Activated CD4-positive, CD25-positive, alpha-beta regulatory T cell (primary cell): ENCODE results near the gene PIGR.

Experiments
- DNase-seq, 4 experiments: peaks; one replicate each; lab custom pipeline; 2025; lab: John Stamatoyannopoulos, UW

The PIGR gene

GRCh38 chr1:206890125-206891060 is 55.9 kb downstream of the PIGR start:
- DNase-seq = no peak

- no peak for DNase-seq
These were observed 58.6 kb downstream of the PIGR start for GRCh38 chr1:206887701-206888100.

GRCh38 chr1:206886831-206887230 is 59.4 kb downstream of the PIGR start:
- DNase-seq = no peak

DNA sequence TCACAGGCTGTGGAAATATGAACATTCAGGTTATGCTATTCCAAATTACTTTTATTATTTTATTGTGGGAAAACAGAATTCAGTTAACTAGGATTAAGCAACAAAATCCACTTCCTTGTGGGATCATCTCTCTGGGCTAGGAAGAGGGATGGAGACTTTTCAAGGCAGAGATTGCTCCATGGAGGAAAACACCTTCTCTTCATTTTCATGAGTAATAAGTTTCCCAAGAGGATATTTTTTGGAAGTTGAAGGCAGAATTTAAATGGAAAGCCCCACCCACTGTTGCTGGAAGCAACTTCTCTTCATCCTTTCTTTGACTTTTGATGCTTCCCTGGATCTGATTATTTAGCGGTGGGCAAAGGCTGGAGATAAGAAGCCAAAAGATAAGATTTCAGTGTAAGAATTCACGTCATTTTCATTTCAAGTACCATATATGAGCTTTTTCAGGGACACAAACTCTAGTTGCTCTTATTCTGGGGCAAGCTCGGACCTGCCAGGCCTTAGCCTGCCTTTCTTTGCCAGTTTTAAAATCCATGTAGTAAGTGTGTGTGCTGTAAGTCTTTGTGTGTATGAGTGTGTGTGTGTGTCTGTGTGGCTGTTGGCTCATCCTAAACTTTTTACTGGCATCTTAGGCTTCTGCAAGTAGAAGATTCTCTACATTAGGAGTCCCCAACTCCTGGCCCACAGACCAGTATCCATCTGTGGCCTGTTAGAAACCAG is 60.8 kb downstream of the PIGR start:
- DNase-seq = no peak

- no peak for DNase-seq
These were observed 62.4 kb downstream of the PIGR start for GRCh38 chr1:206883876-206884275.

DNA sequence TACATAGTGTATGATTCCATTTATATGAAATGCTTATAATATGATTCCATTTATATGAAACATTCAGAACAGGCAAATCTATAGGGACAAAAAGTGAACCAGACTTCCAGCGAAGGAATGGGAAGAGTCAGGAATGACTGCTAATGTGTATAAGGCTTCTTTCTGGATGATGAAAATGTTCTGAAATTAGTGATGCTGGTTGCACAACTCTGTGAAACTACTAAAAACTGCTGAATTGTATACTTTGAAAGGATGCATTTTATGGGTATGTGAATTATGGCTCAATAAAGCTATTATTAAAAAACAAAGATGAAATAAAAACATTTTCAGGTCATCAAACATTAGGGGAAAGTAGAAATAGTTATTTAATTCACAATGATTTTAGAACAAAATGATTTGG is 63.1 kb downstream of the PIGR start:
- no peak for DNase-seq

DNA sequence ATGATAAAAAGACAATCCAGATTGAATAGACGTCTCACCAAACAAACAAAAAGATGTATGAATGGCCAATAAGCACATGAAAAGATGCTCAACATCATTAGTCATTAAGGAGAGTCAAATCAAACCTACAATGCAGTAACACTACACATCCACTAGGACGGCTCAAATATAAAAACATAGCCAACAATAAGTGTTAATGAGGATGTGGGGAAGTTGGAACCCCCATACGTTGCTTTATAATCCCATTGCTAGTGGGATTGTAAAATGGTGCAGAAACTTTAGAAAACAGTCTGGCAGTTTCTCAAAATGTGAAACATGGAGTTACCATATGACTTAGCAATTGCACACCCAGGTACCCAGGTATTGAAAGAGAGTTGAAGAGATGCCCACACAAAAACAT is 63.7 kb downstream of the PIGR start:
- no peak for DNase-seq

GRCh38 chr1:206880314-206880713 is 66.0 kb downstream of the PIGR start:
- no peak for DNase-seq
